Measurements from ENCODE around the gene TMEM256. TPM values are rescaled to one million over a fixed set of nuclear protein-coding genes. Genes with fewer than 3 reads are reported as not detected.

Gene TMEM256
- total RNA-seq, 4 donors from 2014 or later: 28.9 to 65.6 (median 50.2) TPM

GRCh38 chr17:7380855-7381683 is 22.8 kb downstream of the TMEM256 start, which contains the start of gene TNK1:
Gene TNK1 (plus strand): TSS chr17:7381089. CDS start chr17:7382927, 1,838 bp downstream.
- peak within 1 kb of the TSS in 3 of 4 donors; percentile 18 to 42 (median 23) for H3K27ac ChIP-seq
- peaks cover 17 to 29% (median 24%) of the 10 kb centered on the region in 3 donors for H3K27me3 ChIP-seq
- TF ChIP-seq CTCF (IDR thresholded peaks at IDR 0.05 in 4 of 5, conservative IDR thresholded peaks at IDR 0.05 in 1 of 5) (no peak), POLR2A (IDR thresholded peaks at IDR 0.05) (peak; percentile 24 to 62)
- H3K4me3 ChIP-seq: peak within 1 kb of the TSS; percentile 46 to 57 (median 54)
- ATAC-seq: peak; percentile 29 to 57
- no peak for DNase-seq
- in situ Hi-C loops (cut with MboI; ENCODE audit: low sequenced_read_pairs in 4 of 4) (no loop called here), intact Hi-C loops (cut with DNase I; ENCODE audit: low total_unique reads) (no loop called here)
- H3K9me3 ChIP-seq: no peaks in the 10 kb centered on the region
- peaks cover 18 to 25% of the 10 kb centered on the region in 2 donors for H3K4me1 ChIP-seq
- no peaks in the 10 kb centered on the region for H3K36me3 ChIP-seq

GRCh38 chr17:7380321-7380720 is 23.6 kb downstream of the TMEM256 start:
- in situ Hi-C loops (cut with MboI; ENCODE audit: low sequenced_read_pairs in 4 of 4) (no loop called here), intact Hi-C loops (cut with DNase I; ENCODE audit: low total_unique reads) (no loop called here)
- ATAC-seq (peak in 1 of 2 donors; percentile 57), DNase-seq (no peak)
- Histone ChIP-seq H3K9me3 (no peaks in the 10 kb centered on the region), H3K27me3 (peaks cover 17 to 29% (median 24%) of the 10 kb centered on the region in 3 donors), H3K4me1 (peaks cover 18 to 25% of the 10 kb centered on the region in 2 donors), H3K36me3 (no peaks in the 10 kb centered on the region), H3K4me3 (peak overlapping the region; percentile 46 to 57 (median 54)), H3K27ac (peak overlapping the region in 3 of 4 donors; percentile 18 to 42 (median 23))
- TF ChIP-seq POLR2A (IDR thresholded peaks at IDR 0.05) (no peak), CTCF (IDR thresholded peaks at IDR 0.05 in 4 of 5, conservative IDR thresholded peaks at IDR 0.05 in 1 of 5) (no peak)

- H3K4me1 ChIP-seq: peaks cover 17 to 22% of the 10 kb centered on the region in 2 donors
- no peak overlapping the region for H3K4me3 ChIP-seq
- intact Hi-C loops (cut with DNase I; ENCODE audit: low total_unique reads): no loop called here
- no peak overlapping the region for H3K27ac ChIP-seq
- in situ Hi-C loops (cut with MboI; ENCODE audit: low sequenced_read_pairs in 4 of 4): no loop called here
- DNase-seq: no peak
- no peaks in the 10 kb centered on the region for H3K36me3 ChIP-seq
- H3K27me3 ChIP-seq: peaks cover 17 to 25% (median 23%) of the 10 kb centered on the region in 3 donors
- no peaks in the 10 kb centered on the region for H3K9me3 ChIP-seq
- no peak for ATAC-seq
- no peak for TF ChIP-seq POLR2A (IDR thresholded peaks at IDR 0.05)
- TF ChIP-seq CTCF (IDR thresholded peaks at IDR 0.05 in 4 of 5, conservative IDR thresholded peaks at IDR 0.05 in 1 of 5): no peak
These were observed 24.8 kb downstream of the TMEM256 start for GRCh38 chr17:7379134-7379533.

GRCh38 chr17:7374353-7374752 is 29.5 kb downstream of the TMEM256 start:
- Histone ChIP-seq H3K27me3 (no peaks in the 10 kb centered on the region), H3K4me1 (no peaks in the 10 kb centered on the region), H3K4me3 (no peak overlapping the region), H3K27ac (no peak overlapping the region), H3K9me3 (no peaks in the 10 kb centered on the region), H3K36me3 (no peaks in the 10 kb centered on the region)
- intact Hi-C loops (cut with DNase I; ENCODE audit: low total_unique reads): no loop called here
- no peak for DNase-seq
- TF ChIP-seq CTCF (IDR thresholded peaks at IDR 0.05 in 4 of 5, conservative IDR thresholded peaks at IDR 0.05 in 1 of 5): no peak
- no peak for TF ChIP-seq POLR2A (IDR thresholded peaks at IDR 0.05)
- in situ Hi-C loops (cut with MboI; ENCODE audit: low sequenced_read_pairs in 4 of 4): loop anchor here in 2 of 4 donors (25.0 kb wide), 2 partner anchors 138 to 163 kb away; partner anchors contain the start of gene TNFSF12 (in 1 of the 2)
- no peak for ATAC-seq

Measured in gastrocnemius medialis (tissue), 4 donors.